H1 (cell line): ENCODE results near the gene SCRN1. TPM values are rescaled to one million over a fixed set of nuclear protein-coding genes. Genes with fewer than 3 reads are reported as not detected.

ENCODE experiments used
- CTCF ChIA-PET: fragments of 300-600 bp; sonication (Branson Sonifier 250); formaldehyde crosslinking; loops from one replicate; lab custom pipeline; 2021; ENCODE audit not compliant: partially characterized antibody; lab: Charles Lee
- POLR2A ChIA-PET: fragments of 300-600 bp; sonication (Branson Sonifier 250); formaldehyde crosslinking; loops from one replicate; lab custom pipeline; 2021; ENCODE audit warnings: inconsistent platforms; ENCODE audit not compliant: partially characterized antibody; lab: Charles Lee
- DNase-seq, 2 experiments: peaks; one replicate each; pipeline versions ENCODE4 v3.0.0 to v3.0.0-alpha.2; 2010 to 2022; ENCODE audit warnings: low spot score in 2 of 2, low read depth in 1 of 2, mixed read lengths in 1 of 2
- FAIRE-seq: peaks from 2 replicates; lab custom pipeline; 2011; peaks lifted over from hg19 to GRCh38; lab: Jason Lieb, UNC
- H2AFZ ChIP-seq: 2 replicates; pipeline ENCODE4 v1.8.1; 2012; ENCODE audit warnings: low read length, inconsistent platforms
- H2AK5ac ChIP-seq: 2 replicates; pipeline ENCODE4 v1.6.1; 2013; ENCODE audit warnings: low read depth, low read length
- H2BK120ac ChIP-seq: replicated peaks from 2 replicates; pipeline ENCODE3; 2013; ENCODE audit warnings: low read depth, low read length, inconsistent platforms
- H2BK12ac ChIP-seq: 2 replicates; pipeline ENCODE4 v1.6.1; 2013; ENCODE audit warnings: low read depth, low read length
- H2BK15ac ChIP-seq: 2 replicates; pipeline ENCODE4 v1.6.1; 2013; ENCODE audit warnings: low read length
- H2BK20ac ChIP-seq: 2 replicates; pipeline ENCODE4 v1.6.1; 2013; ENCODE audit warnings: low read length
- H2BK5ac ChIP-seq: 2 replicates; pipeline ENCODE4 v1.6.1; 2013; ENCODE audit warnings: low read depth, low read length
- H3K14ac ChIP-seq: 2 replicates; pipeline ENCODE4 v1.6.1; 2013; ENCODE audit warnings: inconsistent platforms; ENCODE audit not compliant: insufficient read length
- H3K18ac ChIP-seq: 2 replicates; pipeline ENCODE4 v1.6.1; 2013; ENCODE audit warnings: low read length; ENCODE audit errors: extremely low read depth
- H3K23ac ChIP-seq: 2 replicates; pipeline ENCODE4 v1.6.1; 2013; ENCODE audit warnings: inconsistent platforms; ENCODE audit not compliant: insufficient read length
- H3K23me2 ChIP-seq: 2 replicates; pipeline ENCODE4 v1.6.1; 2013; ENCODE audit warnings: low read depth, low read length
- H3K27ac ChIP-seq: 2 replicates; pipeline ENCODE4 v1.6.1; 2011; ENCODE audit warnings: low read depth, low read length, inconsistent platforms
- H3K27me3 ChIP-seq, 4 experiments: replicated peaks in 1 of 4; 1 replicate in 1 of 4; 2 replicates in 3 of 4; pipeline versions ENCODE4 v1.6.1 to v1.8.1; 2011 to 2013; ENCODE audit warnings: low read length in 3 of 4, mild to moderate bottlenecking in 3 of 4, inconsistent platforms in 2 of 4, mixed read lengths in 2 of 4, moderate library complexity in 1 of 4; ENCODE audit not compliant: control insufficient read depth in 3 of 4, insufficient read depth in 3 of 4; ENCODE audit errors: extremely low read depth in 1 of 4
- H3K36me3 ChIP-seq, 4 experiments: 2 replicates each; pipeline versions ENCODE4 v1.6.1 to v1.8.1; 2011 to 2013; ENCODE audit warnings: mild to moderate bottlenecking in 4 of 4, low read length in 3 of 4, moderate library complexity in 2 of 4, control low read depth in 1 of 4, inconsistent platforms in 1 of 4; ENCODE audit not compliant: insufficient read depth in 4 of 4, control insufficient read depth in 2 of 4
- H3K4ac ChIP-seq: replicated peaks from 2 replicates; pipeline ENCODE3; 2013; ENCODE audit warnings: low read length, low read depth, mixed read lengths, inconsistent platforms; ENCODE audit not compliant: insufficient read length
- H3K4me1 ChIP-seq, 4 experiments: replicated peaks in 1 of 4; 1 replicate in 1 of 4; 2 replicates in 3 of 4; pipeline versions ENCODE4 v1.6.1 to v1.8.1; 2011 to 2013; ENCODE audit warnings: low read length in 3 of 4, inconsistent platforms in 2 of 4, mixed read lengths in 1 of 4; ENCODE audit not compliant: insufficient read depth in 4 of 4, control insufficient read depth in 3 of 4
- H3K4me2 ChIP-seq, 2 experiments: 2 replicates each; pipeline versions ENCODE4 v1.6.1 to v1.8.1; 2011 to 2013; ENCODE audit warnings: low read depth in 2 of 2, low read length in 2 of 2, control low read depth in 1 of 2, inconsistent platforms in 1 of 2, mild to moderate bottlenecking in 1 of 2; ENCODE audit not compliant: insufficient read depth in 1 of 2
- H3K4me3 ChIP-seq, 4 experiments: fragments of 200-600, 300-600 bp in 1 of 4; sonication (generic), shearing (Covaris generic), sonication (Bioruptor Twin) in 1 of 4; 2 replicates each; pipeline versions ENCODE4 v1.5.1 to v1.8.1; 2011 to 2016; ENCODE audit warnings: low read length in 4 of 4, low read depth in 3 of 4, control low read depth in 2 of 4, inconsistent platforms in 2 of 4, mild to moderate bottlenecking in 2 of 4, mixed read lengths in 1 of 4, moderate library complexity in 1 of 4; ENCODE audit not compliant: insufficient read depth in 2 of 4; ENCODE audit errors: extremely low read depth in 1 of 4
- H3K56ac ChIP-seq: replicated peaks from 2 replicates; pipeline ENCODE3; 2013; ENCODE audit warnings: low read depth, mild to moderate bottlenecking, mixed read lengths, low read length, inconsistent platforms; ENCODE audit not compliant: insufficient read length
- H3K79me1 ChIP-seq: 2 replicates; pipeline ENCODE4 v1.6.1; 2013; ENCODE audit warnings: low read depth, low read length, control low read depth
- H3K79me2 ChIP-seq, 2 experiments: 2 replicates each; pipeline versions ENCODE4 v1.6.1 to v1.8.1; 2012 to 2013; ENCODE audit warnings: low read length in 2 of 2, mild to moderate bottlenecking in 2 of 2, inconsistent platforms in 1 of 2; ENCODE audit not compliant: insufficient read depth in 2 of 2, control insufficient read depth in 1 of 2
- H3K9ac ChIP-seq, 4 experiments: replicated peaks in 1 of 4; 1 replicate in 1 of 4; 2 replicates in 3 of 4; pipeline versions ENCODE4 v1.6.1 to v1.8.1; 2011 to 2013; ENCODE audit warnings: low read depth in 3 of 4, low read length in 3 of 4, control low read depth in 2 of 4, mild to moderate bottlenecking in 2 of 4, moderate library complexity in 2 of 4, inconsistent platforms in 1 of 4; ENCODE audit errors: extremely low read depth in 1 of 4
- H3K9me3 ChIP-seq, 2 experiments: 2 replicates each; pipeline versions ENCODE4 v1.6.1 to v1.8.1; 2012 to 2013; ENCODE audit warnings: mild to moderate bottlenecking in 2 of 2, moderate library complexity in 2 of 2, control low read depth in 1 of 2, inconsistent platforms in 1 of 2, low read depth in 1 of 2, low read length in 1 of 2, mixed read lengths in 1 of 2; ENCODE audit not compliant: insufficient read depth in 2 of 2
- H4K20me1 ChIP-seq, 2 experiments: replicated peaks in 1 of 2; 2 replicates each; pipeline versions ENCODE3 to v1.8.1; 2011 to 2013; ENCODE audit warnings: inconsistent platforms in 2 of 2, low read length in 2 of 2, mild to moderate bottlenecking in 1 of 2; ENCODE audit not compliant: insufficient read depth in 2 of 2, control insufficient read depth in 1 of 2
- H4K5ac ChIP-seq: 2 replicates; pipeline ENCODE4 v1.6.1; 2013; ENCODE audit warnings: low read length, low read depth, mixed read lengths, inconsistent platforms; ENCODE audit not compliant: insufficient read length
- H4K8ac ChIP-seq: 2 replicates; pipeline ENCODE4 v1.8.0; 2013; ENCODE audit warnings: mild to moderate bottlenecking, moderate library complexity, low read length, inconsistent platforms; ENCODE audit not compliant: insufficient read depth; ENCODE audit errors: extremely low read depth
- H4K91ac ChIP-seq: replicated peaks from 2 replicates; pipeline ENCODE3; 2013; ENCODE audit warnings: low read length, mixed read lengths, inconsistent platforms; ENCODE audit not compliant: insufficient read length
- ATF2 ChIP-seq: IDR thresholded peaks from 2 replicates; pipeline ENCODE4 v1.6.1; 2012; ENCODE audit warnings: low read length, inconsistent platforms
- BCL11A ChIP-seq, 2 experiments: IDR thresholded peaks; one replicate each; pipeline ENCODE4 v1.6.1; 2011; ENCODE audit warnings: low read depth in 2 of 2, low read length in 2 of 2, mild to moderate bottlenecking in 2 of 2
- CREB1 ChIP-seq: IDR thresholded peaks from 2 replicates; pipeline ENCODE4 v1.6.1; 2012; ENCODE audit warnings: inconsistent platforms
- CTBP2 ChIP-seq: IDR thresholded peaks from 2 replicates; pipeline ENCODE4 v1.7.0; 2011; ENCODE audit warnings: borderline replicate concordance, mild to moderate bottlenecking, moderate library complexity, mixed read lengths, low read length; ENCODE audit not compliant: insufficient read depth, insufficient read length
- EP300 ChIP-seq, 2 experiments: IDR thresholded peaks; 1 replicate in 1 of 2; 2 replicates in 1 of 2; pipeline ENCODE4 v1.6.1; 2011 to 2012; ENCODE audit warnings: low read depth in 2 of 2, low read length in 2 of 2, mild to moderate bottlenecking in 2 of 2, borderline replicate concordance in 1 of 2, inconsistent platforms in 1 of 2, moderate library complexity in 1 of 2
- KDM1A ChIP-seq: fragments of 200-600, 300-600 bp; sonication (generic); IDR thresholded peaks from 2 replicates; pipeline ENCODE4 v1.7.1; 2016; ENCODE audit warnings: mild to moderate bottlenecking, low read length, borderline replicate concordance
- KDM4A ChIP-seq: IDR thresholded peaks from one replicate; pipeline ENCODE4 v1.7.1; 2012; ENCODE audit warnings: low read depth, mild to moderate bottlenecking, moderate library complexity, low read length, inconsistent platforms; ENCODE audit not compliant: severe bottlenecking
- MAFK ChIP-seq: IDR thresholded peaks from 2 replicates; pipeline ENCODE4 v1.6.1; 2012; ENCODE audit warnings: low read depth, mild to moderate bottlenecking, improper control_type of control experiment, low read length
- POLR2AphosphoS5 ChIP-seq: IDR thresholded peaks from 2 replicates; pipeline ENCODE4 v1.6.1; 2011; ENCODE audit warnings: low read depth, low read length
- RNF2 ChIP-seq: fragments of 200-900, 300-1000 bp; sonication (generic); IDR thresholded peaks from 2 replicates; pipeline ENCODE4 v1.7.1; 2016; ENCODE audit warnings: borderline replicate concordance, low read depth, mild to moderate bottlenecking, antibody characterized with exemption, low read length; ENCODE audit not compliant: poor library complexity, severe bottlenecking; ENCODE audit errors: missing control alignments
- TBP ChIP-seq: IDR thresholded peaks from 2 replicates; pipeline ENCODE4 v1.6.1; 2011; ENCODE audit warnings: low read depth, low read length, improper control_type of control experiment
- TEAD4 ChIP-seq: IDR thresholded peaks from 2 replicates; pipeline ENCODE4 v1.6.1; 2012; ENCODE audit warnings: low read depth, low read length, inconsistent platforms, mixed read lengths
- WGBS, 2 experiments: shearing (Covaris generic) in 1 of 2; methylation state at CpG; one replicate each; pipeline versions ENCODE4 v1.1.6 to v1.1.7; 2013 to 2015; ENCODE audit warnings: low lambda C conversion rate in 2 of 2, mixed read lengths in 2 of 2, inconsistent platforms in 1 of 2, low coverage in 1 of 2, missing lambda C conversion rate in 1 of 2; ENCODE audit not compliant: insufficient replicate concordance in 2 of 2, insufficient coverage in 1 of 2, insufficient read length in 1 of 2; ENCODE audit errors: extremely low coverage in 1 of 2, missing lambda C conversion rate in 1 of 2; 5-methylcytosine and 5-hydroxymethylcytosine counted together
- polyA plus RNA-seq, 7 experiments: library from polyadenylated mRNA; depleted of rRNA in 3 of 7; stranded (reverse) in 5 of 7; unstranded in 2 of 7; fragments of >200 nt in 5 of 7; fragments of 200-250 nt in 2 of 7; gene quantifications; 1 replicate in 5 of 7; 2 replicates in 1 of 7; 4 replicates in 1 of 7; pipeline versions ENCODE4 v1.2.1 to v1.2.3, GENCODE V29; 2011 to 2013; ENCODE audit warnings: missing spikeins in 2 of 7, mixed read lengths in 2 of 7
- total RNA-seq: library from RNA; stranded (reverse); fragmentation: NEBNext Ultra II Directional; extraction: Animal tissue kit (Norgen Biotek cat#: 25700); gene quantifications from 2 replicates; pipeline ENCODE4 v1.2.1, GENCODE V29; 2021

The SCRN1 gene
- total and polyA plus RNA-seq, 2 of the 8 experiments (the other 6 are each of a cell fraction or from before 2014, with no cell fraction given) = 36.0 to 75.8 TPM

DNA sequence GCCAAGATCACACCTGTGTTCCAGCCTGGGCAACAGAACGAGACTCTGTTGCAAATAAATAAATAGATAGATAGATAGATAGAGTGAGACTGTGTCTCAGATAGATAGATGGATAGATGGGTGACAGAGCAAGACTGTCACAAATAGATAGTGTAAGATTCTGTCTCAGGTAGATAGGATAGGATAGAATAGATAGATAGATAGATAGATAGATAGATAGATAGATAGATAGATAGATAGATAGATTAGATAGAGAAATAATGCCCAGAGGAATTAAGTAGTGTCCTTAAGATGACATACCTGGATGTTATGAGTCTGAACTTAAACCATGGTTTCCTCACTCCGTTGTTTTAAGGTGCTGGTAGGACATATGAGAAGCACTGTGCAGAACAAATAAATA is 46.6 kb upstream of the SCRN1 start:
- H3K56ac ChIP-seq = no peak overlapping the region
- POLR2A ChIA-PET = no interaction called here
- H3K23ac ChIP-seq = no peak overlapping the region
- no peak overlapping the region for H2BK5ac ChIP-seq
- no peak for DNase-seq
- H3K23me2 ChIP-seq = no peaks in the 10 kb centered on the region
- H4K5ac ChIP-seq = no peak overlapping the region
- H2BK12ac ChIP-seq = no peak overlapping the region
- no peak overlapping the region for H3K4me2 ChIP-seq
- H3K27me3 ChIP-seq = no peaks in the 10 kb centered on the region
- no peak overlapping the region for H2BK15ac ChIP-seq
- no peak overlapping the region for H3K14ac ChIP-seq
- no peak overlapping the region for H4K91ac ChIP-seq
- H4K8ac ChIP-seq = no peak overlapping the region
- H3K27ac ChIP-seq = no peak overlapping the region
- CTCF ChIA-PET = interaction anchor here (1.1 to 1.3 kb wide), 2 partner anchors 11 to 23 kb away, joined by 3 to 5 read pairs; no protein-coding TSS in a partner anchor
- H3K9me3 ChIP-seq = no peaks in the 10 kb centered on the region
- H2BK120ac ChIP-seq = no peak overlapping the region
- H3K4me1 ChIP-seq = peaks cover 0 to 3% (median 0%) of the 10 kb centered on the region in 4 experiments; a peak in 2 of 7 replicates
- H2BK20ac ChIP-seq = no peak overlapping the region
- no peak for FAIRE-seq
- H3K4me3 ChIP-seq = no peak overlapping the region
- H2AK5ac ChIP-seq = no peak overlapping the region
- no peaks in the 10 kb centered on the region for H3K36me3 ChIP-seq
- peaks cover 2% of the 10 kb centered on the region; the same call in 1 of the 2 replicates for H3K79me1 ChIP-seq
- H2AFZ ChIP-seq = no peak overlapping the region
- WGBS, 2 experiments = 86% methylated on average over 2 of the region's 2 CpGs; no CpG with 5 or more reads in 1 of the 2 experiments
- peaks cover 3 to 7% of the 10 kb centered on the region in 2 experiments for H4K20me1 ChIP-seq
- H3K79me2 ChIP-seq = peaks cover 1 to 87% of the 10 kb centered on the region in 2 experiments
- H3K4ac ChIP-seq = no peak overlapping the region
- H3K9ac ChIP-seq = no peak overlapping the region
- no peak overlapping the region for H3K18ac ChIP-seq
- TF ChIP-seq MAFK (no peak), TEAD4 (no peak), EP300 (IDR thresholded peaks at IDR 0.05; ENCODE audit: borderline replicate concordance in 1 of 2, low read depth in 2 of 2, low read length in 2 of 2) (no peak), KDM1A (no peak), TBP (no peak), KDM4A (no peak), CTBP2 (no peak), CREB1 (no peak), ATF2 (no peak), BCL11A (IDR thresholded peaks at IDR 0.05; ENCODE audit: low read depth in 2 of 2, low read length in 2 of 2) (no peak), RNF2 (no peak), POLR2AphosphoS5 (no peak)
